Left cardiac atrium (tissue), 4 donors: Measurements from ENCODE around the gene PAQR9. TPM values are rescaled to one million over a fixed set of nuclear protein-coding genes. Genes with fewer than 3 reads are reported as not detected.

Experiments used
- ATAC-seq, 2 donors: fragments of 200-7000 bp; cut with Tn5 transposase; one replicate each; pipeline ENCODE4 v1.9.1; 2020; ENCODE audit warnings: mild to moderate bottlenecking in 2 of 2, moderate library complexity in 2 of 2
- DNase-seq: peaks from one replicate; pipeline ENCODE4 v3.0.0-alpha.2; 2020
- intact Hi-C, 2 donors: fragments of 100-400 bp; cut with DNase I; formaldehyde crosslinking; loops; one replicate each; pipeline versions ENCODE4 v1.14.1 to v1.15.1; 2022 to 2023
- total RNA-seq, 2 donors: library from RNA; stranded (reverse); fragmentation: NEBNext Ultra II Directional; extraction: Animal tissue kit (Norgen Biotek cat#: 25700); gene quantifications; one replicate each; pipeline ENCODE4 v1.2.1, GENCODE V29; 2021
- donor health status: DM: no; HTN: yes; CAD: no.
- donor health status: DM: no; HTN: yes; CAD: no; lungs with severe emphysema.
- donor health status: DM: yes; HTN: yes; CAD: no.
- donor health status: Dilated cardiomyopathy.

Gene PAQR9
- total RNA-seq, 2 donors from 2014 or later = 9.0 to 9.5 TPM

DNA sequence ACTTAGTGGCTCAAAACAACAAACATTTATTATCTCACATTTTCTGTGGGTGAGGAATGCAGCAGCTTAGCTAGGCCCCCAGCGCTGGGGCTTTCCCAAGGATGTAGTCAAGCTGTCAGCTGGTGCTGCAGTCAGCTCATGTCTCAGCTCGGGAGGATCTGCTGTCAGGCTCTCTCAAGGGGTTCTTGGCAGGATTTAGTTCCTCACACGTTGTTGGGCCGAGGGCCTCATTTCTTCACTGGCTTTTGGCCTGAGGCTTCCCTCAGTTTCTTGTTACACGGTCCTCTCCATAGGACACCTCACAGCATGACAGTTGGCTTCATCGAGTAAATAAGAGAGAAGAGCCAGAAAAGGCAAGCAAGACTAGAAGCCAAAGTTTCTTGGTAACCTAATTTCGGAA is 24.2 kb upstream of the PAQR9 start:
- intact Hi-C loops = no loop called here
- DNase-seq (peak; percentile 31), ATAC-seq (peak; percentile 88 to 97)

DNA sequence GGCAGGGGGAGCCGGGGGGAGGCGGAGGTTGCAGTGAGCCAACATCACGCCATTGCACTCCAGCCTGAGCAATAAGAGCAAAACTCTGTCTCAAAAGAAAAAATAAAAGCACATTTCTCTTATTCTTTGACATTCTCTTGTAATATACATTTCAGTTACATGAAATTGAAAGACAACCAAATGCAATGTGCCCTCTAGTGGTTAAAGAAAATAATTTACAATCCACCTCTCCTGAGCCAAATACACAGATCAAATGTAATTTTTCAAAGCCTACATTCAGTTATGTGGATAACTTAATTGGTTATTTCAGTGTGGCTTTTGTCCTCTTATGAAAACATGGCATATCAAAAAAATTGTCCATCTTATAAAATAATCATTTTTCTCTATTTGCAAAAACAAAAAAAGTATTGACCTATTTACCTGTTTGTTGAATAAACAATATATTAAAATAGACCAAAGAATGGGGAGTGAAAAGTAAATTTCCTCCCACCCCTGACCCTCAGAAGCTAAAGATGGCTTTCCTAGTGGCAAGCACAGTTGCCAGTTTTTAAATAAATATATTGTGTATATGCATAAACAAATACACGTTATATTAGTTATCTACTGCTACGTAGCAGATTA is 23.7 kb upstream of the PAQR9 start:
- ATAC-seq (peak in 1 of 2 donors; percentile 67), DNase-seq (no peak)
- intact Hi-C loops = no loop called here

DNA sequence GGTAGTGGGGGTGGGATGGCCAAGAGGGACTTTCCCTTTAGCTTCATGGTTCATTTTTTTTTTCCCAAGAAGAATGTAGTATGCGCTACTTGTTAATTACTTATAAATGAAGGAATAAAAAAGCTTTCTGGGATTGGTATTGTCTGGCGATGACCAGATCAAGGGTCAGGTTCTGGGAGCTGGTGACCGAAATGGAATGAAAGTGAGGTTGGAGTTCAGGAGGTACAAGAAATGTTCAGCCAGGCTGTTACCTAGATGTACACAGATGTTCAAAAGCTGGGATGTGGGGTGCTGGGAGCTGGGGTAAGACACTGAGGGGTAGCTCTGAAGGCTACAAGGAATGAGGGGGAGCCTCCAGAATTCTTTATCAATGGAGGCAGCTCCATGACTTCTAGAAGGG is 20.8 kb upstream of the PAQR9 start:
- intact Hi-C loops = no loop called here
- ATAC-seq (no peak), DNase-seq (no peak)

DNA sequence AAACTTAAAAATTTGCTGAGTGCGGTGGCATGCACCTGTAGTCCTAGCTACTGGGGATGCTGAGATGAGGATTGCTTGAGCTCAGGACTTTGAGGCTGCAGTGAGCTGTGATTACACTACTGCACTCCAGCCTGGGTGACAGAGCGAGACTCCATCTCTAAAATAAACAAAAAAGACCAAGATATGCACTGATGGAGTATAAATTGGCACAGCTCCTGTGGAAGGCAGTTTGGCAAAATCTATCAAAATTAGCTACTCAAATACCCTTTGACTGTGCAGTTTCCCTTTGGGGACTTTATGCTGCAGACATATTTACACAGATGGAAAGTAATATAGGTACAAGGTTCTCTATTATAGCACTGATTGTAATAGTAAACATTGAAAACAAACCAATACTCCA is 19.8 kb upstream of the PAQR9 start:
- intact Hi-C loops = no loop called here
- no peak for DNase-seq
- no peak for ATAC-seq

DNA sequence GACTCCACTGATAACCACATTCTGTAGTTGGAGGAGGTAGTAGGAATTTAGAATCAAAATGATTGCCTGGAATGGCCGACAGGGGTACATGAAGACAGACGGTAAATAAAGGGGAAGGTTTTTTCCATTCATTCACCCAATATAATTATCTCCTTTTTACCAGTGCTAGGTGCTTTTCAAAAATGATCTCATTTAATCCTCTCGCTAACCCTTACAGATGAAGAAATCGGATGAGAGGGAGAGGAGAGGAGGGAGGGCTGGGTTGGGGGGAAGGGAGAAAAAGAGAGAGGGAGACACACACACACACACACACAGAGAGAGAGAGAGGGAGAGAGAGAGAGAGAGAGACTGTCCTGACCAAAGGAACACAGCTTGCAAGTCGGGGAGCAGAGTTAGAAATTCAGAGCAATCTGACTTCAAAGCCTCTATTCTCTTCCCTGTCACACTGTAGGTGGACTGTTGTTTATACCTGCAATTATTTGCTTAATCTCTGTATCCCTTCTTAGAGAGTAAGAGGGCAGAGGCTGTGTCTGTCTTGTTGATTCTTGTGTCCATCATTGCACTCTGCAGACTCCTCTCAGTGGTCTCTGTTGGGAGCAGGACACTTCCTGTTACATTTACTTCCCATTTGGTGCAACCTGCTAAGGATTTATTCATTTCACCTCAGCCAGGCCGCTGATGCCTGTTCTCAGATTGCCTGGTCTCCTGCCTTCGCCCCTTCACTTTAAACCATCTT is 18.7 kb upstream of the PAQR9 start:
- intact Hi-C loops = no loop called here
- no peak for DNase-seq
- ATAC-seq = no peak

DNA sequence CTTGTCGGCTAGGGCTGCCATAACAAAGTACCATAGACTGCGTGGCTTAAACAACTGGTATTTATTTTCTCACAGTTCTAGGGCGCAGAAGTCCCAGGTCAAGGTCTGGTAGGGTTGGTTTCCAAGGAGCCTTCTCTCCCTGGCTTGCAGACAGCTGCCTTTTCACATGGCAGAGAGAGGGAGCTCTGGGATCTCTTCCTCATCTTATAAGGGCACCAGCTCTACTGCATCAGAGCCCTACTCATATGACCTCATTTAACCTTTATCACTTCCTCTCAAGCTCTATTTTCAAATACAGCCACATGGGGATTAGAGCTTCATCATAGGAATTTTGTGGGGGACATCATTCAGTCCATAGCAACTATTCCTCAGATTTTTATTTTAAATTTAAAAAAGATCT is 17.6 kb upstream of the PAQR9 start:
- DNase-seq (no peak), ATAC-seq (peak in 1 of 2 donors; percentile 10)
- intact Hi-C loops = no loop called here

DNA sequence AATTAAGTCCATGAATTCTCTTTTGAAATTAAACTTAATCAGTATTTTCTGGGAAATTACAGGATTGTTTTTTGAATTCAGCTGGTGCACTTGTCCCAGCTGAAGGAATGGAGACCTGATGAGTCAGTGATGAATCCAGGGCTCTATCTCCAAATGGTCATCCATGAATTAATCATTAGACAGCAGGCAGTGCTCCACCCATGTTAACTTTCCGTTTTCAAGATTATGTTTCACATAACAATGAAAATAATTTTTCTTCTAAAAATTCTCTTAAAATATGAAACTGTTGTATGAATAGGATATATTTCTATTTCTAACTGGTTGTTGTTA is 13.9 kb upstream of the PAQR9 start:
- DNase-seq = no peak
- intact Hi-C loops = no loop called here

DNA sequence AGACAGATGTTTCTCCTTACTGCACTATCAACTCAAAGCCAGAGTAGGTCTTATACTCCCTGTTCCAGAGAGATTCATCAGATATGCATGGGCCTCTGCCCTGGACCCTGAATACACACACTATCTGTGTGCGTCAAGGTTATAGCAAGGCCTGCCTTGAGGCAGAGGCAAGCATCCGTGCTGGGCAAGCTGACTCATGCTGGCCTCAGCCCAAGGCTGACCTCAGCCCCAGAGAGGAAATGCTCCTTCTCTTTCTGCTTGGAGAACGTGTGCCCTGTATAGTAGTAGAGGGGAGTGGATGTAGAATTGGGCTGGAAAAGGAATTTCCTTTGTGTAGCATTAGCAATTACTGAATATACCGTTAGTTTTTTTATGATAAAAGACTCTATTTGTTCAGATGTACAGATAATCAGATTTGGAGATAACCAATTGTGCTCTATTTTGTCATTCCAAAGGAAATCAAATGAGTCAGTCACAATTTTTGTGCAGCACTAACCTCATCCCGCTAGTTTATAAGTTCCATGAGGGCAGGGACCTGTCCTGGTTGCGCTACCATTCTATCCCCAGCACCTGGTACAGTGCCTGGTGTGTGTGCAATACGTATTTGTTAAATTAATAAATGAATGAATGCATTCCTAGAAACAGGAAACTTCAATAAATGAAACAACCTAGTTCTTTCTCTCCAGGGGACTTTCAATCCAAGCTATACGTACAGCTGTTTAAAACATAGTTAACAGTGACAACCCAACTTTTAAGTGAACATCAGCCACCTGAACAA is 13.3 kb upstream of the PAQR9 start:
- DNase-seq (peak; percentile 93), ATAC-seq (peak; percentile 77 to 97)
- intact Hi-C loops = no loop called here

More for the DNA sequence above, 13.9 kb upstream of the PAQR9 start:
- ATAC-seq = peak in 1 of 2 donors; percentile 65

DNA sequence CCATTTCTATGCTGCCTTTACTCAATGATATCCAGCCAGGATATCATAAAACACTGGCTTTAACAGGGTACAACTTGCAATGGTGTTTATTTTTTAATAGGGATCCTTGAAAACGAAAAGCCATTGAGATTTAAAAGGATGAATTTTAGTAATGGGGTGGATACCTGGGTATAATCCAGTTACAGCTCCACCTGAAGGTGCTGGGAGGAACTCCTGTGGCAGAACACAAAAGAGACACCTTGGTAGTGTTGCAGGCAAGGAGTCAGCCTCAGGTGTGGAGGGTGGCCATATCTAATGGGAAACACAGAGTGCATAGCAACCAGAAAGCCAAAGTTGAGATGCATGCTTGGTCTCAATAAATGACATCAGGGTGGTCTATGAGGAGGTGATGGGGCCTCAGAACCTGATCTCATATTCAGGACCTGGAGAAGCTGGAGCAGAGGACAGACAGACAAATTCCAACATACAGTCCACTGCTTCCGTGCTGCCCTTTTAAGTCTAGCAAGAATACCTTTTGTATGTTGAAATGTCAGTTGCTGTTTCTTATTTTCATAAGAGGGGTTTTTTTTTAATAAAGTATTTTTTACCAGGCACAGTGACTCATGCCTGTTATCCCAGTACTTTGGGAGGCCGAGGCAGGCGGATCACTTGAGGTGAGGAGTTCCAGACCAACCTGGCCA is 12.0 kb upstream of the PAQR9 start:
- ATAC-seq (no peak), DNase-seq (no peak)
- intact Hi-C loops = no loop called here

DNA sequence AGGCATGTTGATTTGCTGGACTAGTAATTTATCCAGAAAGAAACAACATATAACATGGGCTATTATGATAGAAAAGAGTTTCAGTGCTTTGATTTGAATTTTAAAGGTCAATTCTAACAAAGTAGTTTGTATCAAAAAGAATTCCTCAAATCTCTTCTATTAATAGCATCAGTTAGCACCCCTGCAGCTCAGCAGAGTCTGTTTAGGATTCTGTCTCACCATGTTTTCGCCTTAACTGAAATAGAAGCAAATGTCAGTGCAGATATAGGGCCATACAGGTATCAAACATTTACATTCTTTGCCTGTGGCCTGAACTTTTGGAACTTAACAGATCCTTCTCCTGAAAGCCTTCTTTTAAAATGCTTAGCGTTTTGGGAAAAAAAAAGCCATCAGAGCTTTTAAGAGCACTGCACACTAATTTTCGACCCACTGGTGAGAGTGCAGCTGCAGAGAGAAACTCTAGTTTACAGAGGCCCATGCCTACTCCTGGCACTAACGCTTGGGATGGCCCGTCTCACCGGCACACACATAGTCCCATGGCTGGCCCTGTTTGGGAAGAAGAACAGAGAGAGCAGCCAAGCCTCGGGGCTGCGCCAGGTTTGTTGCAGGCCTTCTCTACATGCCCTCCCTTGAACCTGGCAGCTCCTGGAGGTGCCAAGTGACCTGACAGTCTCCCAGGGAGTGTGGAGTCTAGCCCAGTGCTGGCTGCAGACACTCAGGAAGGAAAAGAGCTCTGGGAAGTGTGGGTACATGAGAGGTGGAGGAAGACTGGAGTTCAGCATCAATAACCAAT is 9.9 kb upstream of the PAQR9 start:
- intact Hi-C loops = no loop called here
- peak; percentile 55 for DNase-seq

DNA sequence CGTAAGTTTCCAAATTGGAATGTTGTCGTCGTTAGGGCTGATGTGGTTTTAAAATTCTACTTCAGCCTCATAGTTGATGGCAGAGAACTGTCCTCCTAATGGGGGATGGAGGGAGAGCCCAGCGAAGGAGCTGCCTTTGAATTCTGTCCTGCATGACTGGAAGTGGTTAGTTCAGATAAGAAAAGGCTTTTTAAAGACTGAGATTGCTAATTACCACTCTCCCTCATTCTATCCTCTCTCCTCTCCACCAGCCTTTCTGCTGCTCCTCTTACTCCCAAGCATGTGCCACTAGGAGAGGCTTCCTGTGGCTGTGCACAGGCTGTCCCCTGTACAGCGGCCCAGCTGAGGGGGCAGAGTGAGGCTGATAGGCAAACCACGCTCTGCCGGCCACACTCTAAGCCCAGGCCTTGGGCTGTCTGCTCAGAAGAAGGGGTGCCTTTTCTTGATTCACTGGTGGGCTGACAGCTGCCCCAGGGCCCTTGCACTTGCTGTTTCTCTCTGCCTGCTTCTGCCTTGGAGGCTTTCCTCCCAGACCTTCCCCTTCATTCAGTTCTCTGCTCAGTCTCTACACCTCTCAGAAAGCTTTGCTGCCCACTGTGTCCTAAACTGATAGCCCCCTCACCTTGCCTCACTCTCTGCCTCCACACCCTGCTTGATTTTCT is 8.7 kb upstream of the PAQR9 start:
- ATAC-seq (peak in 1 of 2 donors; percentile 17), DNase-seq (no peak)
- intact Hi-C loops = no loop called here

More for the DNA sequence above, 9.9 kb upstream of the PAQR9 start:
- peak; percentile 75 to 86 for ATAC-seq

DNA sequence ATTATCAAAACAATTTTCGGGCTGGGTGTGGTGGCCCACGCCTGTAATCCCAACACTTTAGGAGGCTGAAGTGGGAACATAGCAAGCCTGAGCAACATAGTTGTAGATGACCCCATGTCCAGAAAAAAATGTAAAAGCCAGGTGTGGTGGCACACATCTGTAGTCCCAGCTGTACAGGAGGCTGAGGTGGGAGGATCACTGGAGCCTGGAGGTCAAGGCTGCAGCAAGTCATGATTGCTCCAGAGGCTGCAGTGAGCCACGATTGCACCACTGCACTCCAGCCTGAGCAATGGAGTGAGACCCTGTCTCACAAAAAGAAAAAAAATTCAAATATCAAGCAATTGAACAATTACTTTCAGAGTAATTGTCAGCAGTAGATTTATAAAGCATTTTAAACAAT is 8.0 kb upstream of the PAQR9 start:
- no peak for DNase-seq
- intact Hi-C loops = no loop called here
- no peak for ATAC-seq

DNA sequence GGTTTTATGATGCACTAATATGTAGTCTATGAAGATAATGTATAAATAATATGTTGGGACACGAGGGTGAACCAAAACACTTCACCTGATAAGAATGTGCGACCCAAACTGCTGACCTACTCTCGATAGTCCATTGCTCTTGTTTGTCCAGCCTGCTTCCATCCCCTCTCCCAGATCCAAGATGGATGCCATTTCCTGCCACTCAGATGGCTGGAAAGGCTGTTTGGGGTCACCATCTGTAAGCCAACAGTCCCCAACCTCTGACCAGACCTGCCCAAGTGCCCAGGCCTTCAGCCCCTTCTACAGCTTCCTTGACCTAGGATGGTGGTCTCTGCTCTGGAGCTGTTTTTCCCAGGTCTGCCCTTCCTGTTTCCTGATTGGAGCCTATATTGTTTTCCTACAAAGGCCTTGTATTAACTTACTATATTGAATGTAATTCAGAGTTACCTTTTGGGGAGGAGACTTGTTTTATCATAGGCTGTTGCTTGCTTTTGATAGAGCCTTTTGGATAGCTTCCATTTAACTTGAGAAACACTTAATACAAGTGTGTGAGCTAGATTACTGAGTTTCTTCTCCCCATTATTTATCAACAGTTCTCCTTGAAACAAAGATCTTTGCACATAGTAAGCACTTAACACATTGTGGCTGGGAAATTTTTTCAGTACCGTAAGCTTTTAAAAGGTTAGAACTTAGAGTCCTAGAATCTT is 5.0 kb upstream of the PAQR9 start:
- intact Hi-C loops = no loop called here
- ATAC-seq = no peak
- DNase-seq = no peak

DNA sequence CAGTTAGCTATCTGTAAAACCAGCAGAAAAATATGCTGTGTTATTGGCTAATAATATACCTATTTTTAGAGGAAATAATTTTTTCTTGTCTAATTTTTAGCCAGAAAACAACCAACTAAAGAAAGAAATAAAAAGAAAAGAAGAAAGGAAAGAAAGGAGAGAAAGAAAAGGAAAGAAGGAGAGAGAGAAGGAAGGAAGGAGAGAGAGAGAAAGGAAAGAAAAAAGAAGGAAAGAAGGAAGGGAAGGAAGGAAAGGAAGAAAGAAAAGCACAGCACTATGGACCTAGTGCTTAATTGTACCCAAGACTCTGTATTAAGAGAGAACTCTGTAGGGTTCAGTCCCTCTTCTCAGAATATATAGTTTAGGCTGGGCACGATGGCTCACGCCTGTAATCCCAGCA is 3.3 kb upstream of the PAQR9 start:
- ATAC-seq (no peak), DNase-seq (no peak)
- intact Hi-C loops = no loop called here

DNA sequence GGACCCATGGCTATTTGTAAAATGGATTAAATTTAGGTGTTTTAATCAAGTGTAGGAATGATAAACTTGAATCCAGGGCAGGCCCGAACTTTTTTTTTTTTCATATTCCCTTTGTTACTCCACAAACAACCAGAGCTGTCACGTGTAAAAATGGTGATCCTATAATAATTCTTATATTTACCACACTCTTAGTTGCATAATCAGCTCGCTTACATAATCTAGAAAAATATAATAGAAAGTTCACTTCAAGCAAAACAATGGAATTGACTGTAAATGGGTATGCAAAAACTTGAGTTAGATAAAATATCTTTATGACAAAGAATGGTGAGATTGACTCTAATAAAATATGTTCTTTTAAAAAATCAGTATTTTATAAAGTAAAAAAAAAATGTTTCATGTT is 2.1 kb upstream of the PAQR9 start:
- no peak for ATAC-seq
- intact Hi-C loops = no loop called here
- no peak for DNase-seq

DNA sequence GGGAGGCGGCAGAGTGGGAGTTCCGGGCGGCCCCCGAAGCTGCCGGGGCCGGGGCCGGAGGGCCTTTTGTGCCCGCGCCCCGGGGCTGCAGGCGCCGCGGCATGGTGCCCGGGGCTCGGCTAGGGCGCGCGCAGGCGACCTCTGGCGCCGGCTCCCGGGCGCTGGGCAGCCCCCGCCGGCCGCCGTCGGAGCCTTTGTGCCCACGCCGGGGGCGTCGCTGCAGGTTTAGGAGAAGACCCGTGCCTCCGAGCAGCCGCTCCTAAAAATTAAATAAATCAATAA is 299 bp downstream of the PAQR9 start:
- ATAC-seq = peak; percentile 53 to 66
- intact Hi-C loops = no loop called here
- no peak for DNase-seq

DNA sequence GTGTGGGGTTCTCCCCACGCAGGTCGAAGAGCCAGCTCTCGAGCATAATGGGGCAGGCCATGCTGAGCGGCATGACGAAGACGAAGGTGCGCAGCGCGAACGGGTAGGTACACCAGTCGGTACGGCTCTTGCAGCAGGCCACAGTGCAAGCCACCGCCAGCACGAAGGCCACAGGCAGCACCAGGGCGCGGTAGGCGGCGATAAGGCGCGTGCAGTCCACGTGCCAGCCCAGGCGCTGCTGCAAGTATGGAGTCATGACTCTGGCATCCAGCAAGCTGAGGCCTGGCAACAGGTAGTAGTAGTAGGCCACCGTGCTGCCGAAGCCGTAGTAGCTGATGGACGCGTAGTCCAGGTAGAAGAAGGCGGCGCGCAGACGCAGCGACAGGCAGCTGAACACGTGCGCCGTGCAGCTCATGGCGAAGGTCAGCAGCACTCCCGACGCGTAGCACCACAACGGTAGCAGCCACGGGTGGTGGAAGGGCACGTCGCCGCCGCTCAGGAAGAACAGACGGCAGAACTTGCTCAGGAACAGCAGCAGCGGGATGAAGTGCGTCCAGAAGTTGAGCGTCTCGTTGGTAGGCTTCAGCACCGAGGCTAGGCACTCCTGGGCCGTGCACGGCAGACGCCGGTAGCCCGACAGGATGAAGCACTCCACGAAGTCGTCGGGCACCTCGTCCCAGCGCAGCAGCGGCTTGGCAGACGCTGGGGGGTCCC is 797 bp downstream of the PAQR9 start:
- intact Hi-C loops = no loop called here
- no peak for DNase-seq
- peak; percentile 6 to 9 for ATAC-seq

DNA sequence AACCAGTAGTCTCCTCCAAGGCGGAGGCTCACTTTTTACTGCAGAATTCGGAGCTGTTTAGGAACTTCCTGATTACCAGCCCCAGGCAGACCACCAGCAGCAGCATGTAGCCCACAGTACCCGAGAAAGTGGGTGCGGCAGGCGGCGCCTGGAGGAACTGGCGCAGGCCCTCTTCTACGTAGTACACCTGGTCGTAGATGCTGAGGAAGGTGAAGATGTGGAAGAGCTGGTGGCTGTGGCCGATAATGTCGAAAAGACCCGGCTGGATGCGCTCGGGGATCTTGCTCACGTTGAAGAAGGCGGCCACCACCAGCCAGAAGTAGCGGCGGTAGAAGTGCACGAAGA is 1.3 kb downstream of the PAQR9 start:
- DNase-seq (no peak), ATAC-seq (no peak)
- intact Hi-C loops = no loop called here
